ENCODE results near the gene CCDC192.

GRCh38 chr5:127696683-127697082 is 6.5 kb upstream of the CCDC192 start:
- TF ChIP-seq CTCF (IDR thresholded peaks at IDR 0.05) (no peak), POLR2A (IDR thresholded peaks at IDR 0.05) (no peak), EP300 (IDR thresholded peaks at IDR 0.05) (no peak)

Measured in ovary (tissue), 3 donors.